ENCODE measurements around the gene PTGFR.
A peak's percentile ranks its signal among the peaks of the same experiment; 100 is the strongest.

Gene PTGFR

DNA sequence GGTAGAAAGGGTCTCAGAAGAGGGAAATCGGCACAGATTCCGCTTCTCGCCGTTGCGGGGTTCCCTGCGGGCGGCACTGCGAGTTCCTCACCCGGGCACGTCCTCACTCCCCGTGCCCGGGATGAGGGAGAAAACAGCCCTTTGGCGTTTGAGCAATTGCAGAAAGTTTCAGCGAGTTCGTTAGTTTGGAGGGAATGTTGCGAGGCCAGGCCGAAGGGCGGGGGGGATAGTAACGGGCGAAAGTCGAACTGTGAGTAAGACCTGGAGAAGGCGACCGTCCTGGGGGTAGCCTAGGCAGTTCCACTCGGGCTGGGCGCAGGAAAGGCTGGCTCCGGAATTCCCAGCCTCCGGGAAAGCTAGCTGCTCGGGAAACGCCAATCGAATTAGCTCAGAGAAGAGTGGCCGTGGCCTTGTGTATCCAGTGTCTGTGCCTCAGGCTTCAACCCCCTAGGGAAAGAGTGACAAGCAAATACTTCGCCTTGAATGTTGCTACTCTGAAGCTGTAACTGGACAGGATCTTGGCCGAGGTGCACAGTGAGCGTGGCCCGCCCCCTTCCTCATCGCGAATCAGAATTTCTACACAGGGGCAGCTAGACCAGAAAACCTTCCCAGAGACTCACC is 787 bp downstream of the PTGFR start:
- peak overlapping the region; percentile 94 for H3K4me3 ChIP-seq (ENCODE audit: control insufficient read depth, low read depth, low read length)
- DNase-seq (ENCODE audit: low read depth), result peak; percentile 72
- TF ChIP-seq, protein P1, sequence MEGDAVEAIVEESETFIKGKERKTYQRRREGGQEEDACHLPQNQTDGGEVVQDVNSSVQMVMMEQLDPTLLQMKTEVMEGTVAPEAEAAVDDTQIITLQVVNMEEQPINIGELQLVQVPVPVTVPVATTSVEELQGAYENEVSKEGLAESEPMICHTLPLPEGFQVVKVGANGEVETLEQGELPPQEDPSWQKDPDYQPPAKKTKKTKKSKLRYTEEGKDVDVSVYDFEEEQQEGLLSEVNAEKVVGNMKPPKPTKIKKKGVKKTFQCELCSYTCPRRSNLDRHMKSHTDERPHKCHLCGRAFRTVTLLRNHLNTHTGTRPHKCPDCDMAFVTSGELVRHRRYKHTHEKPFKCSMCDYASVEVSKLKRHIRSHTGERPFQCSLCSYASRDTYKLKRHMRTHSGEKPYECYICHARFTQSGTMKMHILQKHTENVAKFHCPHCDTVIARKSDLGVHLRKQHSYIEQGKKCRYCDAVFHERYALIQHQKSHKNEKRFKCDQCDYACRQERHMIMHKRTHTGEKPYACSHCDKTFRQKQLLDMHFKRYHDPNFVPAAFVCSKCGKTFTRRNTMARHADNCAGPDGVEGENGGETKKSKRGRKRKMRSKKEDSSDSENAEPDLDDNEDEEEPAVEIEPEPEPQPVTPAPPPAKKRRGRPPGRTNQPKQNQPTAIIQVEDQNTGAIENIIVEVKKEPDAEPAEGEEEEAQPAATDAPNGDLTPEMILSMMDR (conservative IDR thresholded peaks at IDR 0.05; ENCODE audit: control insufficient read depth, insufficient read depth, low read depth, low read length), result no peak

DNA sequence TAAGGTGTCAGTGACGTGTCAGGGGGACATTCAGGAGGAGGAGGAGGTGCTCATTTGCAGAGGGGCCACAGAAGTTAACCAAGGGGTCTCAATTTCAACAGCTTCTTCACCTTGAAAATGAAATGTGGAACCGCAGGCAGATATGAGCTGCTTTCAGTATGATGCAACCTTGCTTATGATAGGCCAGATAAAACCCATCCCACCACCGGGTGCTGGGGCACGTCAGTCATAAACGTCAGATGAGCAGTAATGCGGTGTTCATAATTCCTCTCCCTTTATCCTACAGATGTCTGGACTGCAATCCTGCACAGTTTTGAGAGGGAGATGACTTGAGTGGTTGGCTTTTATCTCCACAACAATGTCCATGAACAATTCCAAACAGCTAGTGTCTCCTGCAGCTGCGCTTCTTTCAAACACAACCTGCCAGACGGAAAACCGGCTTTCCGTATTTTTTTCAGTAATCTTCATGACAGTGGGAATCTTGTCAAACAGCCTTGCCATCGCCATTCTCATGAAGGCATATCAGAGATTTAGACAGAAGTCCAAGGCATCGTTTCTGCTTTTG is 1.7 kb downstream of the PTGFR start:
- peak overlapping the region; percentile 94 for H3K4me3 ChIP-seq (ENCODE audit: control insufficient read depth, low read depth, low read length)
- peak; percentile 88 for DNase-seq (ENCODE audit: low read depth)

DNA sequence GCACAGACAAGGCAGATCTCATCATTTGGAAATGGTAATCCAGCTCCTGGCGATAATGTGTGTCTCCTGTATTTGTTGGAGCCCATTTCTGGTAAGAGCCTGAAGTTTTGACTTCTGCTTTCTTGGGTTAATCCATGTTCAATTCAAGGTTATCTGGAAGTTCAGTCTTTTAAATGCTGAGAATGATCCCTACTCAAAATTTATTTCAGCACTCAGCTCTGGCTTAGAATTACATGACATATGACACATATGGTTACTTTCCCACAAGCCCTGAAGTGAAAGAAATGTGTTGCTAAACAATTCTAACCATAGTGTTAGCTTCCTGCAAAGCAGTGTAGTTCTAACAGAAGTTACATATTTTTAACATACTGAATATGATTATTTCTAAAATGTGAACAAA is 2.7 kb downstream of the PTGFR start:
- H3K4me3 ChIP-seq (ENCODE audit: control insufficient read depth, low read depth, low read length), result peak overlapping the region; percentile 94
- TF ChIP-seq, protein P1 (conservative IDR thresholded peaks at IDR 0.05; ENCODE audit: control insufficient read depth, insufficient read depth, low read depth, low read length), result no peak
- peak; percentile 63 for DNase-seq (ENCODE audit: low read depth)

More for the DNA sequence above, 1.7 kb downstream of the PTGFR start:
- TF ChIP-seq, protein P1 (conservative IDR thresholded peaks at IDR 0.05; ENCODE audit: control insufficient read depth, insufficient read depth, low read depth, low read length), result no peak

DNA sequence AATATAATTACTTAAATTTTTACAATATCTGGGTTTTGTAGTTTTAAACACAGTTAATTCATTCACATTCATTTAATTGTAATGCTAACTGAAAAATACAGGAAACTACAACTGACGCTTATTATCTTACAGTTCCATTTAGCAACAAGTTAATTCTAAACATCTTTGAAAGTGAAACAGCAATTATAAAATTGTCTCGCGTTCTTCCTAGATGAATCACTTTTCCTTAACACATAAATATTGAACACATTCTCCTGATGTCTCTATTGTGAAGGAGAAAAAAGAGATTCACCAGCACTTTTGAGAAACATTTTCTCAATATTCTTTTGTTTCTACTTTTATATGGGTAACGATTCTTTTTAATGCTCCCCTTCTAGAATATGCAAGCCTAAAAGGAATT is 6.4 kb downstream of the PTGFR start:
- no peak for DNase-seq (ENCODE audit: low read depth)
- no peak overlapping the region for H3K4me3 ChIP-seq (ENCODE audit: control insufficient read depth, low read depth, low read length)
- TF ChIP-seq, protein P1 (conservative IDR thresholded peaks at IDR 0.05; ENCODE audit: control insufficient read depth, insufficient read depth, low read depth, low read length), result no peak

DNA sequence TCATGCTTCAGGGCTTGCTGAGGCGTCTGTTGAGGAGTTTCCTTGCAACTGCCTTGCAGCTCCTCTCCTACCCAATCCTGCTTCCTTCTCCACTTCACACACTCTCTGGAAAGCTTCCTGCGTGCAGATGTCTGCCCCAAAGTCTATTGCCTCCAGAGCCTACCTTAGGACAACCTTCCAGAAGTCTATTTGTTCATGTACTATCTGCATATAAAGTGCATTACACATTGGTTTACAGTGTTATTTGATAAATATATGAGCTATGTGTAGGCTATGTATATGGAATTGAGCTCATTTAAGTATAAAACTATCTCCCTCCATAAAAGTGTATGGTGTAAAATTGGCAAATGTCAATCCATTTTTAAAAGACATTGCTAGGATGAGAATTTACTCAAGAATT is 9.8 kb downstream of the PTGFR start:
- no peak for DNase-seq (ENCODE audit: low read depth)
- no peak overlapping the region for H3K4me3 ChIP-seq (ENCODE audit: control insufficient read depth, low read depth, low read length)
- TF ChIP-seq, protein P1 (conservative IDR thresholded peaks at IDR 0.05; ENCODE audit: control insufficient read depth, insufficient read depth, low read depth, low read length), result no peak

DNA sequence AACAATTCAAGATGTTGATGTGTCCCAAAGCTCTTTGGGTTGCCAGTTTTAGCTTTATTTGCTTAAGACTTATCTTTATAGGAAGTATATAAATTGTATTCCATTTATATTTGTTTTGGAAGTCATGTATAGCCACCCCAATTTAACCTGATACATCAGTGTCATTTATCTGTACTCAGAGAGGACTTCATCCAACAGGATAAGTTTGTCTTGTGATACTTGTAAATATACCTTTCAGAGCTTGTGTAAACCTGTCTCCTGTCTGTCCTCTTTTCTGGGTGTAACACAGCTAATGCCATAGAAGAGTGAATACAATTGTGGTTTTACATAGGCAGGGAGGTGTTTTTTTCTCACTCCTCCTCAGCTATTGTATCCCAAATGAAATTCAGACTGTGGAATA is 10.4 kb downstream of the PTGFR start:
- DNase-seq (ENCODE audit: low read depth), result no peak
- no peak overlapping the region for H3K4me3 ChIP-seq (ENCODE audit: control insufficient read depth, low read depth, low read length)
- TF ChIP-seq, protein P1 (conservative IDR thresholded peaks at IDR 0.05; ENCODE audit: control insufficient read depth, insufficient read depth, low read depth, low read length), result no peak

Data from fibroblast of mammary gland (primary cell).